Large intestine (tissue), 3 donors: Measurements from ENCODE around the gene COL6A3. TPM values are rescaled to one million over a fixed set of nuclear protein-coding genes. Genes with fewer than 3 reads are reported as not detected.

Source experiments
- DNase-seq, 2 donors: peaks; one replicate each; pipeline versions ENCODE4 v3.0.0 to v3.0.0-alpha.2; 2013
- H3K27ac ChIP-seq: one replicate; pipeline ENCODE4 v1.5.1; 2013; ENCODE audit warnings: low read length
- H3K27me3 ChIP-seq: 2 replicates; pipeline ENCODE4 v1.6.1; 2013; ENCODE audit warnings: low read length; ENCODE audit not compliant: control insufficient read depth, insufficient read depth
- H3K36me3 ChIP-seq: 2 replicates; pipeline ENCODE4 v1.6.1; 2013; ENCODE audit warnings: low read length; ENCODE audit not compliant: control insufficient read depth, insufficient read depth
- H3K4me1 ChIP-seq: one replicate; pipeline ENCODE4 v1.6.1; 2013; ENCODE audit warnings: low read length; ENCODE audit not compliant: control insufficient read depth, insufficient read depth
- H3K4me3 ChIP-seq: one replicate; pipeline ENCODE4 v1.5.1; 2013; ENCODE audit warnings: low read length
- H3K9me3 ChIP-seq: one replicate; pipeline ENCODE4 v1.6.1; 2013; ENCODE audit warnings: mild to moderate bottlenecking, low read depth, low read length, moderate library complexity; ENCODE audit not compliant: control insufficient read depth
- WGBS: methylation state at CpG from one replicate; pipeline ENCODE4 v1.1.5; 2013; ENCODE audit warnings: low lambda C conversion rate; ENCODE audit not compliant: insufficient coverage; 5-methylcytosine and 5-hydroxymethylcytosine counted together
- polyA plus RNA-seq: library from polyadenylated mRNA; unstranded; fragments of 120-200 nt; gene quantifications from one replicate; pipeline ENCODE4 v1.2.1, GENCODE V29; 2013

Gene COL6A3
- polyA plus RNA-seq, 1 donor: 127 TPM

DNA sequence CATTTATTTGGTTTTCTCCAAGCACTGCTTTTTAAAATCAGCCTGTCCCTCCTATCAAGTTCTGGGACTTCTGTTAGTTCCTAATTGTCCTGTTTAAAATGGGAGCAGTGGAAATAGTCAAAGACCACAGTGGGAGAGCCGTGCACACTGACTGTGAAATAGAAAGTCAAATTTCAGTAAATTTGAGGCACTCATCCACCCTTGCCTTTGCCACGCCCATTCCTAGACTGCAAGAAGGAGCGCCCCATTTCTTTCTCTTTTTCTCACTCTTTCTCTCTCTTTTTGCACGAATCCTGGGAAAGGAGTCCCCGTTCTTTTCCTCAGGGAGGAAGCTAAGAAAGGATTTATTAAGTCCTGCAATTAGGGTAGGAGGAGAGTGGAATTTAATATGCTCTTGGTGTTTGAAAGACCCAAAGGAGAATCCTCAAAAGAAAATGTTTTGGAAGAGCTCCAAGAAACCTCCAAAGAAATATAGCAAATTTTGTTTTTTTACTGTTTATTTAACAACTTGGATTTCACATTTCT is 7.5 kb downstream of the COL6A3 start:
- Histone ChIP-seq H3K9me3 (no peaks in the 10 kb centered on the region), H3K4me3 (no peak overlapping the region), H3K27me3 (peaks cover 11% of the 10 kb centered on the region), H3K27ac (no peak overlapping the region), H3K4me1 (no peaks in the 10 kb centered on the region), H3K36me3 (no peaks in the 10 kb centered on the region)
- DNase-seq: no peak
- 96% methylated on average over 3 of the region's 5 CpGs for WGBS

DNA sequence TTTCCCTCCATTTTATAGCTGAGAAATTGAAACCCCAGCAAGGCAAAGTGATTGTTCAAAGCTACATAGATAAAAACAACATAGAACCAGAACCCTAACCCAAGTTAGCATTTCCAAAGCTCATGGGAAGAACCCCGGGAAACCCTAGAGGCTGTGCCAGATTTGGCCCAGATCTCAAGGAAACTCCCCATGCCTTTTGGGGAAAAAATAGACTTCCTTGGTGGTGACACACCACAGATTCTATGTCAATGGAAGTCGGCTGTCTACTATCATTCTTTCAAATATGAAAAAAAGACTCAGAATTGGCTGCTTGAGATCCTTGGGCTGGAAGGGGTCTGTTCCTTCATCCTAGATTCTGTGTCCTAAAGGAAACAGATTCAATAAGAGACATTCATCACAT is 8.4 kb downstream of the COL6A3 start:
- no peak for DNase-seq
- H3K4me3 ChIP-seq: no peak overlapping the region
- WGBS: no CpG with 5 or more reads among the region's 2 CpGs
- no peak overlapping the region for H3K27ac ChIP-seq
- no peaks in the 10 kb centered on the region for H3K4me1 ChIP-seq
- H3K9me3 ChIP-seq: no peaks in the 10 kb centered on the region
- peaks cover 10% of the 10 kb centered on the region for H3K27me3 ChIP-seq
- H3K36me3 ChIP-seq: no peaks in the 10 kb centered on the region

DNA sequence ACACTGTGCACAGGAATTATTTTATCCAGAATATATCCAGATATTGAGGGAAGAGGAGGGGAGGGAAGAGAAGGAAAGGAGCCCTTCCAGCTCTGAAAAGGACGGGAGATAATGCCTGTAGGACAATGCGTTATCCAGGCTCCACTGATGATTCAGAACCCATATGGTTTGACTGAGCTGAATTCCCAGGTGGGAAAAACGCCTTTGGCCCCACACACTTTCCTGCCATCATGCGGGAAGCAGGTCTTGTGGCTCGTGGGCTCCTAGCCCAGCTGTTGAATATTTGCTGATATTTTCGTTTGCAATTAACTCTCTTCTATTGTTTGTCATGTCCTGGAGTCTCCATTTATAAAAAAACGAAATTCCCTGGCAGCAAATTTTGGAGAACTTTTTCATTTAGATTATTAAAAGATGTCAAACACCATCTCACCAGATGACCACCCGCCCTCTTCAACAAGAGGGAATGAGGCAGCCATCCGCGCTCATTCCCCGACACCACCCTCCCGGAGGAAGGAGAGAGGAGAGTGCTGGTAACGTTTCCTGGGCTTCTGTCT is 8.9 kb downstream of the COL6A3 start:
- no peaks in the 10 kb centered on the region for H3K4me1 ChIP-seq
- no peak overlapping the region for H3K4me3 ChIP-seq
- WGBS: 69% methylated on average over 5 of the region's 13 CpGs
- H3K27me3 ChIP-seq: peaks cover 10% of the 10 kb centered on the region
- no peaks in the 10 kb centered on the region for H3K36me3 ChIP-seq
- no peak overlapping the region for H3K27ac ChIP-seq
- no peaks in the 10 kb centered on the region for H3K9me3 ChIP-seq
- no peak for DNase-seq

DNA sequence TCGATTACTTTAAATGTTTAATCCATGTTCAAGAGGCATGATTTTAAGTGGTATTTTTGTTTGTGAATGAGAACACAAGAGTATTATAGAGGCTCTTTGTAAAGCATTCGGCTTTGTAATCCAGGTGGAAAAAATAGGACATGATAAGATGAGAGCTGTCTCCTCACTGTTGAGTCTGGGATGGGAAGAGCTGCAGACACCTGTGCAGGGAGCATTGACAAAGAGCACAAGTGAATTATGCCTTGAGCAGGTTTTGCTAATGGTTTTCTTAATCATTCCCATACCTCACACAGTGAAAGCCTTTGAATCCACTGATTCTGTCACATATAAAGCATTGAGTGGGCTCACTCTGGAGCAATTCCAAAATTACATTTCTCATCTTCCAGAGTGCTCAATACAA is 9.6 kb downstream of the COL6A3 start:
- no peak for DNase-seq
- H3K4me1 ChIP-seq: no peaks in the 10 kb centered on the region
- 86% methylated on average over 2 of the region's 2 CpGs for WGBS
- peaks cover 10% of the 10 kb centered on the region for H3K27me3 ChIP-seq
- no peak overlapping the region for H3K4me3 ChIP-seq
- H3K36me3 ChIP-seq: no peaks in the 10 kb centered on the region
- no peaks in the 10 kb centered on the region for H3K9me3 ChIP-seq
- no peak overlapping the region for H3K27ac ChIP-seq

DNA sequence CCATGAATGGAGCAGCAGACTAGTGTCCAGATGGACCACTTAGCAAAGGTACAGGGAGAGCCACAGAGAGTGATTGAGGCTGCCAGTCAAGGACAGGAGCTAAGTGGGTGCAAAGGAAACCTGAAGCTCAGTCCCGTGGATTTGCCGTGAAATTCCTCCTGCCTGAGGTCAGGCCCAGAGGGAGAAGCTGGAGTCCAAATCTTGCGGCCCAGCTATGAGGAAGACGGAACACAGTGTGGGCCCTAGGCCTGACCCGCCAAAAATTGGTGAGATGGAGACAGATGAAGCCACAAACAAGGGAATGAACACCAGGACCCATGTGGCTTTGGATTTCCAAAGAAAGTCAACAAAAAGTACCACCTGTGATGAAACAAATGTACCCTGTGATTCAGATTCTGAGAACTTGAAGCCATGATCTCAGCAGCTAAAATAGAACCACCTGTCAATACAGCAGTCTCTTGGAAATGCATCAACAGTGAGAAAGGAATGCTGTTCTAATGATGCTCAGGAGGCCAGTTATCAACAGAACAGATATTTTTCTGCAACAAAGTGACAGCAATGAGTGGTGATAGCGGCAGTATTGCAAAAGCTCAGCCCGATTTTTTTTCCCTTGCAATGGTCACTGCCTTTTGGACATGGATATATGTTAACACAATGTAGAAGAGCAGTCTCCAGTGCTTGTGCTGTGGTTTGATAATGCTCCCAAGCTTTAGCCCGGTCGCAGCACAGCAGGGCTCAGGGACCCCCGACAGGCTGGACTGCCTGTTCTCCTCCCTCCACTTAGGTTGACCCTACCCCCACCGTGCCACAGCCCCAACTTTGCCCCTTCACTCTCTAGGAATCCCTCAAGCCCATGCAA is 10.7 kb downstream of the COL6A3 start:
- Histone ChIP-seq H3K4me3 (no peak overlapping the region), H3K27ac (no peak overlapping the region)

DNA sequence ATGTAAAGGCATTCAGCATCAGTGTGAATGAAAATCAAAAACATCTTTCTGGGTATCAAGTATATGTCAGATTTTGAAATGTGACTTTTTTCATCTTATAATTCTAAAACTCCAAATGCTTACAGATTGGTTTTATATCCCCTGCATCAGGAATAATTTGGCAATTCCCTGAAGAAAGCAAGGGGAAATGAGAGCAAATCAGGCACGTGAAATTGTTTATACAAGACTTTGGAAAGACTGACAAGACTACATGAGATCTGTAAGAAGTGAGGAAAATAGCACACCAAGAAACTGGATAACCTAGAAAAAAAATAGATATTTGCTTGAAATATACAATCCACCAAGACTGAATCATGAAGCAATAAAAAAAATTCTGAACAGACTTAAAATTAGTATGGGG is 13.8 kb downstream of the COL6A3 start:
- H3K27ac ChIP-seq: no peak overlapping the region
- WGBS: 50% methylated on average over 1 of the region's 1 CpG
- DNase-seq: no peak

More for the DNA sequence above, 10.7 kb downstream of the COL6A3 start:
- Histone ChIP-seq H3K27me3 (peaks cover 15% of the 10 kb centered on the region), H3K4me1 (no peaks in the 10 kb centered on the region), H3K36me3 (no peaks in the 10 kb centered on the region), H3K9me3 (no peaks in the 10 kb centered on the region)
- WGBS: no CpG with 5 or more reads among the region's 11 CpGs
- no peak for DNase-seq

DNA sequence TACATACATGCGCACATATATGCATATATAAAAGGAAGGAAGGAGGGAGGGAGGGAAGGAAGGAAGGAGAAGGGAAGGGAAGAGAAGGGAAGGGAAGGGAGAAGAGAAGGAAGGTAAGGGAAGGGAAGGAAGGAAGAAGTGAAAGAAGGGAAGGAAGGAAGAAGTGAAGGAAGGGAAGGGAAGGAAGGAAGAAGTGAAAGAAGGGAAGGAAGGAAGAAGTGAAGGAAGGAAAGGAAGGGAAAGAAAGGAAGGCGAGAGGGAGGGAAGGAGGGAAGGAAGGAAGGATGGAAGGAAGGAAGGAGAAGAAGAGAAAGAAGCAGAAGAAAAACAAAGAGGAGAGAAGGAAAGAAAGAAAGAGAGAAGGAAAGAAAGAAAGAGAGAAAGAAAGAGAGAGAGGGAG is 16.9 kb downstream of the COL6A3 start:
- 61% methylated on average over 2 of the region's 2 CpGs for WGBS
- Histone ChIP-seq H3K27me3 (peaks cover 16% of the 10 kb centered on the region), H3K27ac (no peak overlapping the region), H3K4me1 (no peaks in the 10 kb centered on the region), H3K9me3 (peaks cover 5% of the 10 kb centered on the region), H3K4me3 (no peak overlapping the region), H3K36me3 (peaks cover 16% of the 10 kb centered on the region)
- DNase-seq: no peak

More for the DNA sequence above, 13.8 kb downstream of the COL6A3 start:
- peaks cover 5% of the 10 kb centered on the region for H3K9me3 ChIP-seq
- peaks cover 15% of the 10 kb centered on the region for H3K27me3 ChIP-seq
- no peaks in the 10 kb centered on the region for H3K4me1 ChIP-seq
- no peak overlapping the region for H3K4me3 ChIP-seq
- peaks cover 2% of the 10 kb centered on the region for H3K36me3 ChIP-seq

DNA sequence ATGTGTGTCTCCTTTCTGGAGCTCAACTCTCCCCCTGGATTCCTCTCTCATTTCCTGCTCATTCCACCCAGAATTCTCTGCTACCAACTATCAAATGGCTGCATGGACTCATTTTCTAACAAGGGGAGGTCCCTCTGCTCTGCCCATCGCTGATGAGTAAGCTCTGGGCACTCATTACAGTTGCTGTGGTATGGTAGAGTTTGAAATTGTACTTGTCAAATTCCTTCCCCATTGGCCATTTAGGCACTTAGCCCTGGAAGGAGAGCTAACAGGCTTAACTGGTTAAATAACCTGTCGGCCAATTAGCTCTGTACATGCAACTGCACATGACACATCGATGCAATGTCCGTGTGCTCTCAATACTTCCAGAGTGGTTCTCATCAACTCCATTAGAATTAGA is 20.4 kb downstream of the COL6A3 start:
- Histone ChIP-seq H3K36me3 (peaks cover 17% of the 10 kb centered on the region), H3K9me3 (peaks cover 5% of the 10 kb centered on the region), H3K27me3 (peaks cover 15% of the 10 kb centered on the region), H3K4me1 (no peaks in the 10 kb centered on the region), H3K4me3 (no peak overlapping the region), H3K27ac (no peak overlapping the region)
- DNase-seq: no peak
- WGBS: no CpG with 5 or more reads among the region's 4 CpGs

DNA sequence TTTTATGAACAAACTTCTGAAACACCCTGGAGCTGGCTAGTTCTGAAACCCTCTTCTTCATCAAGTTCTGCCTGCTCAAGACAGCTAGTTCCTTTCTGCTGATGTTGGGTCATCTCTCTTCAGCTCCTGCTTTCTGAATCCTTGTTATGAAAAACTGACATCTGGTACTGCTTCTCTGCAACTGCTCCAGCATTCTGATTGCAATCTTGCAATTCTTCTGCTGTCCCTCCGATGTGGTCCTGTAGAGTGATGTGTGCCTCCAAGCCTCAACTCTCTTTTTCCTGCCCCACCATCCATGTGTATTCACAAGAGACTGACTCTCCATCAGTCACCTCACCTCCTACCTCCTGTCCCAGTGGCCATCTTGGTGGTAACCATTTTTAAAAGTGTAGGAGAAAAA is 21.8 kb downstream of the COL6A3 start:
- H3K4me3 ChIP-seq: no peak overlapping the region
- H3K9me3 ChIP-seq: peaks cover 3% of the 10 kb centered on the region
- WGBS: no CpG with 5 or more reads among the region's 1 CpG
- peaks cover 13% of the 10 kb centered on the region for H3K27me3 ChIP-seq
- peaks cover 25% of the 10 kb centered on the region for H3K36me3 ChIP-seq
- H3K27ac ChIP-seq: no peak overlapping the region
- H3K4me1 ChIP-seq: no peaks in the 10 kb centered on the region
- DNase-seq: no peak

DNA sequence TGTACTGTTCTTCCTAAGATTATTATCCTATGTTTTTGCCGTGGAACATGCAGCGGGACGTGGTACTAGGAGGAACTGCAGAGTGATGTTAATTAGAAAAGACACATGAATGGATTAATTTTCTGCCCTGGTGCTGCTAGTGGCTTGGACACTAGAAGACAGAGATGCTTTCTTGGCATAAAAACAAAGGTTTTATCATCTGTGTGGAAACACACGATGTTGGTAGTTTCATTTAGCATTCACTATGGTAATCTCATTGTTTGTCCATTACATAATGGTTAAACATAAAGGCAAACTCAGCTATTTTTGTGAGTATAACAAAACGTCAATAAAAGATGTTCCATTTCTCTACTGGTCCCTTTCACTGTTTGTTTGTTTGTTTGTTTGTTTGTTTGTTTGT is 22.8 kb downstream of the COL6A3 start:
- Histone ChIP-seq H3K27me3 (peaks cover 10% of the 10 kb centered on the region), H3K27ac (no peak overlapping the region), H3K36me3 (peaks cover 26% of the 10 kb centered on the region), H3K9me3 (no peaks in the 10 kb centered on the region), H3K4me3 (no peak overlapping the region), H3K4me1 (no peaks in the 10 kb centered on the region)
- WGBS: 29% methylated on average over 1 of the region's 5 CpGs
- DNase-seq: no peak
